GM12878 (cell line): ENCODE measurements around the gene ARHGEF17. TPM values are rescaled to one million over a fixed set of nuclear protein-coding genes. Genes with fewer than 3 reads are reported as not detected.

Experiments
- ATAC-seq: fragments of 200-7000 bp; cut with Tn5 transposase; 3 replicates; pipeline ENCODE4 v1.9.1; 2020; ENCODE audit warnings: mild to moderate bottlenecking, moderate library complexity
- BruUV-seq: library from RNA; stranded (reverse); fragments of 400-500 nt; replicated peaks from 2 replicates; lab custom pipeline; 2021; lab: Mats Ljungman, UMichigan
- CTCF ChIA-PET: fragments of 300-600 bp; sonication (Branson Sonifier 250); formaldehyde crosslinking; extraction: SDS; loops from one replicate; lab custom pipeline; 2021; ENCODE audit warnings: inconsistent platforms; lab: Yijun Ruan, JAX
- POLR2A ChIA-PET: fragments of 350-600 bp; formaldehyde crosslinking; extraction: SDS; loops from one replicate; lab custom pipeline; 2021; ENCODE audit warnings: inconsistent platforms; lab: Charles Lee
- RAD21 ChIA-PET: fragments of 300-600 bp; sonication (Branson Sonifier 250); formaldehyde crosslinking; loops from one replicate; lab custom pipeline; 2023; ENCODE audit warnings: antibody characterized with exemption; ENCODE audit not compliant: unreplicated experiment; lab: Charles Lee
- SMC1A ChIA-PET: fragments of 300-600 bp; sonication (Branson Sonifier 250); formaldehyde crosslinking; loops from one replicate; lab custom pipeline; 2023; ENCODE audit not compliant: unreplicated experiment, uncharacterized antibody; lab: Charles Lee
- DNase-seq: peaks from one replicate; pipeline ENCODE4 v3.0.0-alpha.2; 2011; ENCODE audit warnings: low read depth, low spot score
- FAIRE-seq: peaks from 3 replicates; lab custom pipeline; 2011; peaks lifted over from hg19 to GRCh38; lab: Jason Lieb, UNC
- H2AFZ ChIP-seq: 2 replicates; pipeline ENCODE4 v1.6.0; 2011; ENCODE audit warnings: low read depth, low read length, control low read depth; ENCODE audit not compliant: control insufficient read depth
- H3K27ac ChIP-seq: 2 replicates; pipeline ENCODE4 v1.5.1; 2011; ENCODE audit warnings: control low read depth; ENCODE audit not compliant: control insufficient read depth, insufficient read depth
- H3K27me3 ChIP-seq, 2 experiments: replicated peaks in 1 of 2; 2 replicates each; pipeline versions ENCODE4 v1.6.0 to v1.6.1; 2011; ENCODE audit warnings: low read length in 1 of 2; ENCODE audit not compliant: control insufficient read depth in 2 of 2, insufficient read depth in 2 of 2
- H3K36me3 ChIP-seq, 2 experiments: 2 replicates each; pipeline ENCODE4 v1.5.1; 2011; ENCODE audit warnings: low read length in 1 of 2; ENCODE audit not compliant: control insufficient read depth in 2 of 2, insufficient read depth in 2 of 2
- H3K4me1 ChIP-seq: 2 replicates; pipeline ENCODE4 v1.6.1; 2011; ENCODE audit warnings: mild to moderate bottlenecking, low read length, moderate library complexity, mixed read lengths; ENCODE audit not compliant: control insufficient read depth, insufficient read depth
- H3K4me2 ChIP-seq: 2 replicates; pipeline ENCODE4 v1.6.0; 2011; ENCODE audit warnings: control low read depth; ENCODE audit not compliant: control insufficient read depth, insufficient read depth
- H3K4me3 ChIP-seq: fragments of 200-600 bp; sonication (generic); 2 replicates; pipeline ENCODE4 v1.5.1; 2016
- H3K79me2 ChIP-seq: 2 replicates; pipeline ENCODE4 v1.6.0; 2011; ENCODE audit warnings: low read length; ENCODE audit not compliant: control insufficient read depth, insufficient read depth
- H3K9ac ChIP-seq: 2 replicates; pipeline ENCODE4 v1.8.0; 2011; ENCODE audit warnings: low read length, control low read depth, mixed read lengths; ENCODE audit not compliant: control insufficient read depth, insufficient read depth
- H3K9me3 ChIP-seq: replicated peaks from 3 replicates; pipeline ENCODE4 v1.5.1; 2011; ENCODE audit warnings: mild to moderate bottlenecking, low read length; ENCODE audit not compliant: control insufficient read depth, insufficient read depth
- H4K20me1 ChIP-seq: 2 replicates; pipeline ENCODE4 v1.6.0; 2011; ENCODE audit not compliant: control insufficient read depth, insufficient read depth
- BCL11A ChIP-seq: IDR thresholded peaks from 2 replicates; pipeline ENCODE4 v1.6.1; 2011; ENCODE audit warnings: low read depth, low read length
- BHLHE40 ChIP-seq, 2 experiments: fragments of 450-650 bp in 1 of 2; IDR thresholded peaks; 2 replicates each; pipeline ENCODE4 v1.6.1; 2011 to 2017; ENCODE audit warnings: low read depth in 2 of 2, borderline replicate concordance in 1 of 2, improper control_type of control experiment in 1 of 2, low read length in 1 of 2, mild to moderate bottlenecking in 1 of 2
- CREB1 ChIP-seq: IDR thresholded peaks from 2 replicates; pipeline ENCODE4 v1.6.1; 2012; ENCODE audit warnings: low read depth, mild to moderate bottlenecking, inconsistent platforms
- EGR1 ChIP-seq, 2 experiments: IDR thresholded peaks; 1 replicate in 1 of 2; 2 replicates in 1 of 2; pipeline ENCODE4 v1.6.1; 2011 to 2012; ENCODE audit warnings: low read depth in 2 of 2, low read length in 2 of 2, borderline replicate concordance in 1 of 2, mild to moderate bottlenecking in 1 of 2, moderate library complexity in 1 of 2
- FOS ChIP-seq: IDR thresholded peaks from 3 replicates; pipeline ENCODE4 v1.6.1; 2011; ENCODE audit warnings: borderline replicate concordance; ENCODE audit not compliant: insufficient read length; ENCODE audit errors: extremely low read depth
- IKZF1 ChIP-seq: fragments of 450-650 bp; conservative IDR thresholded peaks from 2 replicates; pipeline ENCODE4 v1.6.1; 2017; ENCODE audit warnings: antibody characterized with exemption, mild to moderate bottlenecking
- KDM1A ChIP-seq: fragments of 200-600 bp; sonication (generic); IDR thresholded peaks from 2 replicates; pipeline ENCODE4 v1.6.1; 2016; ENCODE audit warnings: borderline replicate concordance
- NFIC ChIP-seq: IDR thresholded peaks from 2 replicates; pipeline ENCODE4 v1.6.1; 2012; ENCODE audit warnings: low read depth, mild to moderate bottlenecking, inconsistent platforms, low read length, moderate library complexity
- RAD21 ChIP-seq: IDR thresholded peaks from 2 replicates; pipeline ENCODE4 v1.6.1; 2011; ENCODE audit warnings: mild to moderate bottlenecking, low read depth, low read length, moderate library complexity; ENCODE audit not compliant: insufficient read depth
- RELA ChIP-seq: fragments of 450-650 bp; IDR thresholded peaks from 2 replicates; pipeline ENCODE4 v1.8.0; 2014; ENCODE audit warnings: borderline replicate concordance; ENCODE audit not compliant: partially characterized antibody
- SIN3A ChIP-seq: IDR thresholded peaks from 2 replicates; pipeline ENCODE4 v1.6.1; 2012; ENCODE audit warnings: low read depth, low read length, improper control_type of control experiment
- SMAD5 ChIP-seq: IDR thresholded peaks from 2 replicates; pipeline ENCODE4 v1.6.1; 2016; ENCODE audit warnings: antibody characterized with exemption, low read depth
- TCF12 ChIP-seq: IDR thresholded peaks from 2 replicates; pipeline ENCODE4 v1.6.1; 2011; ENCODE audit warnings: low read depth, mild to moderate bottlenecking, low read length
- TCF3 ChIP-seq: IDR thresholded peaks from 2 replicates; pipeline ENCODE4 v1.6.1; 2012; ENCODE audit warnings: low read depth, mild to moderate bottlenecking, low read length, borderline replicate concordance; ENCODE audit not compliant: insufficient read depth
- TCF7 ChIP-seq: IDR thresholded peaks from 2 replicates; pipeline ENCODE4 v1.6.1; 2014; ENCODE audit warnings: antibody characterized with exemption, borderline replicate concordance
- WGBS: methylation state at CpG from one replicate; pipeline ENCODE4 v1.1.6; 2016; ENCODE audit warnings: low lambda C conversion rate; ENCODE audit not compliant: insufficient replicate concordance, insufficient coverage; ENCODE audit errors: missing lambda C conversion rate; 5-methylcytosine and 5-hydroxymethylcytosine counted together
- in situ Hi-C: fragments of 300-500 bp; cut with MboI; formaldehyde crosslinking; loops from 9 replicates; pipeline ENCODE4 v1.14.3; 2018; ENCODE audit warnings: mixed read lengths
- intact Hi-C: fragments of 100-400 bp; cut with micrococcal nuclease; formaldehyde crosslinking; loops from one replicate; pipeline ENCODE4 v1.14.2; 2022; ENCODE audit not compliant: unreplicated experiment
- polyA plus RNA-seq, 11 experiments: library from polyadenylated mRNA; depleted of rRNA in 4 of 11; unstranded in 6 of 11; stranded (reverse) in 5 of 11; fragments of >200 nt; fragmentation: Nextera tagmentation in 4 of 11; fragmentation: Illumina TruSeq in 1 of 11; extraction: Ambion mirVana in 4 of 11; extraction: Trizol in 1 of 11; gene quantifications; 1 replicate in 1 of 11; 2 replicates in 10 of 11; pipeline versions ENCODE4 v1.2.1 to v1.2.3, GENCODE V29; 2011 to 2016; ENCODE audit warnings: inconsistent platforms in 2 of 11, missing spikeins in 2 of 11, low read depth in 1 of 11
- total RNA-seq, 4 experiments: library from RNA; depleted of rRNA in 3 of 4; stranded (reverse); fragments of >200 nt in 3 of 4; fragmentation: Illumina TruSeq in 1 of 4; extraction: Trizol in 1 of 4; gene quantifications; 2 replicates each; pipeline versions ENCODE4 v1.2.1 to v1.2.3, GENCODE V29; 2013 to 2021
- TF ChIP-seq, protein P1 (sequence below): IDR thresholded peaks from 2 replicates; pipeline ENCODE4 v1.6.1; 2011; ENCODE audit warnings: low read depth, mild to moderate bottlenecking, low read length, moderate library complexity, borderline replicate concordance; ENCODE audit errors: extremely low read depth

ARHGEF17 gene
- total and polyA plus RNA-seq, 10 of the 15 experiments (the other 5 are each of a cell fraction or from before 2014, with no cell fraction given) = 0.15 to 11.0 (median 1.7) TPM

DNA sequence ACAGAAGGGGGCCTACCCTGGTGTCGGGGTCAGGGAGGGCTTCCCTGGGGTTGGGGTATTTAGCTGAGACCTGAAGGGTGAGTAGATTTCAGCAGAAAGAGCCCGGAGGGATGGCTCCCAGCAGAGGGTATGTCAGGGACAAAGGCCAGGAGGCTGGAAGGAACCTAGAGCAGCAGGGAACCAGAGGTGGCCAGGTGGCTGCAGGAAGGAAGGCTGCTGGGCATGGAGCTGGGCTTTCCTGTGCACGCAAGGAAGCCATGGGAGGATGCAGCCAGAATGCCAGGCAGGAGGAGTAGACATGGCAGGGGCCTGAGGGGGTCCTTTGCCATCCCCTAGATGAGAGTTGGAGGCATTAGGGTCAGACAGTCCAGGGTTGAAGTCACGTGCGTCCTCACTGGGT is 40.8 kb downstream of the ARHGEF17 start:
- no peaks in the 10 kb centered on the region for H3K9me3 ChIP-seq
- BruUV-seq = no TSS peak
- H4K20me1 ChIP-seq = no peaks in the 10 kb centered on the region
- no peaks in the 10 kb centered on the region for H3K79me2 ChIP-seq
- no peaks in the 10 kb centered on the region for H3K4me1 ChIP-seq
- H3K27me3 ChIP-seq = no peaks in the 10 kb centered on the region
- ChIA-PET CTCF (interaction anchor here (0.7 to 15.3 kb wide), 8 partner anchors 13 to 312 kb away, joined by 3 to 400 read pairs (median 4); no protein-coding TSS in a partner anchor), RAD21 (interaction anchor here (0.8 to 5.6 kb wide), 5 partner anchors 38 to 311 kb away, joined by 3 to 64 read pairs (median 4); no protein-coding TSS in a partner anchor), SMC1A (no interaction called here), POLR2A (no interaction called here)
- no peak for ATAC-seq
- no peak overlapping the region for H3K4me3 ChIP-seq
- intact Hi-C loops = no loop called here
- H2AFZ ChIP-seq = no peak overlapping the region
- H3K4me2 ChIP-seq = no peak overlapping the region
- TF ChIP-seq TCF3 = no peak
- no peak for TF ChIP-seq CREB1
- TF ChIP-seq TCF12 = no peak
- no peak for TF ChIP-seq BHLHE40 (IDR thresholded peaks at IDR 0.05; ENCODE audit: borderline replicate concordance in 1 of 2, low read depth in 2 of 2, low read length in 1 of 2)
- H3K36me3 ChIP-seq = peaks cover 0 to 3% of the 10 kb centered on the region in 2 experiments; a peak in 2 of 4 replicates
- WGBS = 30% methylated on average over 5 of the region's 5 CpGs
- H3K27ac ChIP-seq = no peak overlapping the region
- no peak for FAIRE-seq
- in situ Hi-C loops = no loop called here
- no peak for DNase-seq
- H3K9ac ChIP-seq = no peak overlapping the region

GRCh38 chr11:73349633-73350032 is 41.6 kb downstream of the ARHGEF17 start:
- 28% methylated on average over 6 of the region's 6 CpGs for WGBS
- Histone ChIP-seq H3K4me3 (no peak overlapping the region), H3K4me2 (no peak overlapping the region), H2AFZ (no peak overlapping the region), H3K79me2 (no peaks in the 10 kb centered on the region), H4K20me1 (no peaks in the 10 kb centered on the region), H3K27ac (no peak overlapping the region), H3K27me3 (no peaks in the 10 kb centered on the region), H3K9me3 (no peaks in the 10 kb centered on the region), H3K9ac (no peak overlapping the region), H3K4me1 (no peaks in the 10 kb centered on the region), H3K36me3 (peaks cover 0 to 3% of the 10 kb centered on the region in 2 experiments; a peak in 2 of 4 replicates)
- ChIA-PET POLR2A (no interaction called here), RAD21 (interaction anchor here (1.0 to 5.6 kb wide), 6 partner anchors 37 to 311 kb away, joined by 3 to 71 read pairs (median 8); no protein-coding TSS in a partner anchor), CTCF (interaction anchor here (0.7 to 15.3 kb wide), 11 partner anchors 14 to 311 kb away, joined by 3 to 400 read pairs (median 6); no protein-coding TSS in a partner anchor), SMC1A (interaction anchor here (2.3 to 3.8 kb wide), 2 partner anchors 35 to 311 kb away, joined by 10 to 60 read pairs; no protein-coding TSS in a partner anchor)
- BruUV-seq = no TSS peak
- FAIRE-seq = no peak
- intact Hi-C loops = loop anchor here (2.0 kb wide), 1 partner anchor 311 kb away; no protein-coding TSS in a partner anchor
- no peak for ATAC-seq
- in situ Hi-C loops = loop anchor here (5.0 kb wide), 1 partner anchor 313 kb away; no protein-coding TSS in a partner anchor
- DNase-seq = no peak
- TF ChIP-seq EGR1 (IDR thresholded peaks at IDR 0.05; ENCODE audit: borderline replicate concordance in 1 of 2, low read depth in 2 of 2, low read length in 2 of 2) = no peak
- TF ChIP-seq BCL11A = no peak
- TF ChIP-seq CREB1 = no peak
- no peak for TF ChIP-seq TCF7
- no peak for TF ChIP-seq FOS
- no peak for TF ChIP-seq KDM1A
- TF ChIP-seq SMAD5 = no peak
- TF ChIP-seq TCF12 = no peak
- no peak for TF ChIP-seq SIN3A
- no peak for TF ChIP-seq RAD21
- TF ChIP-seq RELA = no peak
- TF ChIP-seq, protein P1, sequence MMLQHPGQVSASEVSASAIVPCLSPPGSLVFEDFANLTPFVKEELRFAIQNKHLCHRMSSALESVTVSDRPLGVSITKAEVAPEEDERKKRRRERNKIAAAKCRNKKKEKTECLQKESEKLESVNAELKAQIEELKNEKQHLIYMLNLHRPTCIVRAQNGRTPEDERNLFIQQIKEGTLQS = no peak
- TF ChIP-seq IKZF1 = no peak
- no peak for TF ChIP-seq NFIC
